IPS-18c (cell line): Measurements from ENCODE around the gene ITM2C.

Experiments
- H3K4me3 ChIP-seq: 2 replicates; pipeline ENCODE4 v1.7.0; 2013; ENCODE audit warnings: low read depth, mild to moderate bottlenecking, low read length, moderate library complexity; ENCODE audit not compliant: insufficient read depth
- H3K9me3 ChIP-seq: one replicate; pipeline ENCODE4 v1.6.1; 2013; ENCODE audit warnings: mild to moderate bottlenecking, low read length, moderate library complexity; ENCODE audit not compliant: control insufficient read depth, insufficient read depth

ITM2C gene

GRCh38 chr2:230924470-230925341 is 60.0 kb downstream of the ITM2C start, which contains the start of gene GPR55:
GPR55 (minus strand) TSS chr2:230925242; CDS start chr2:230910962, 14,280 bp downstream.
- no peaks in the 10 kb centered on the region for H3K9me3 ChIP-seq
- no peak within 1 kb of the TSS for H3K4me3 ChIP-seq

GRCh38 chr2:230925443-230925878 is 60.7 kb downstream of the ITM2C start:
- Histone ChIP-seq H3K4me3 (no peak overlapping the region), H3K9me3 (no peaks in the 10 kb centered on the region)

GRCh38 chr2:230925879-230926765 is 61.4 kb downstream of the ITM2C start:
- Histone ChIP-seq H3K9me3 (no peaks in the 10 kb centered on the region), H3K4me3 (no peak overlapping the region)

- H3K4me3 ChIP-seq, result no peak overlapping the region
- no peaks in the 10 kb centered on the region for H3K9me3 ChIP-seq
Measured at GRCh38 chr2:230927711-230928341, 63.1 kb downstream of the ITM2C start.
